Skeletal muscle satellite cell (primary cell): ENCODE results near the gene AMER3.

Source experiments
- H3K27me3 ChIP-seq: 2 replicates; pipeline ENCODE4 v1.7.0; 2013; ENCODE audit warnings: low read length; ENCODE audit not compliant: control insufficient read depth, insufficient read depth
- H3K36me3 ChIP-seq: 2 replicates; pipeline ENCODE4 v1.7.0; 2013; ENCODE audit warnings: mild to moderate bottlenecking, control low read depth, low read length; ENCODE audit not compliant: insufficient read depth
- H3K4me1 ChIP-seq: 2 replicates; pipeline ENCODE4 v1.7.0; 2013; ENCODE audit warnings: low read length; ENCODE audit not compliant: control insufficient read depth, insufficient read depth
- H3K4me2 ChIP-seq: 2 replicates; pipeline ENCODE4 v1.7.0; 2013; ENCODE audit warnings: mild to moderate bottlenecking, low read length
- H3K4me3 ChIP-seq: 2 replicates; pipeline ENCODE4 v1.7.0; 2013; ENCODE audit warnings: low read length
- H3K9ac ChIP-seq: 2 replicates; pipeline ENCODE4 v1.7.0; 2013; ENCODE audit warnings: mild to moderate bottlenecking, low read depth, low read length, moderate library complexity
- H3K9me3 ChIP-seq: replicated peaks from 2 replicates; pipeline ENCODE4 v1.7.0; 2013; ENCODE audit warnings: mild to moderate bottlenecking, control low read depth, low read length

AMER3 gene

DNA sequence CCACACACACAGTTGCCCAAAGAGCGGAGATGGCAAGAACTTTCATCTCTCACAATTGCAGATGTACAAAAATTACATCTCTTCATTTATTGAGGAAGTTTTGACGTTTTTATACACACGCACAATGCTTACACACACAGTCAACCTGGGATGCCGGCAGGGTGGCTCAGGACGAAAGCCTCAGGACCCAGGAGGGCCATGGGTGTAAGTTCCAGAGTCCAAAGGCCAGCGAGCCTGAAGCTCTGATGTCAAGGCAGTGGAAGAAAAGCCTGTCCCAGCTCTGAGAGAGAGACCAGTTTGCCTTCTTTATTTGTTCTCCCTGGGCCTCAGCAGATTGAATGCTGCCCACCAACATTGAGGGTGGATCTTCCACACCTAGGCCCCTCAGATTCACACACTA, 10.1 kb downstream of the AMER3 start:
- H3K4me2 ChIP-seq, result no peak overlapping the region
- H3K9ac ChIP-seq, result no peak overlapping the region
- peaks cover 10% of the 10 kb centered on the region for H3K9me3 ChIP-seq
- H3K4me3 ChIP-seq, result no peak overlapping the region
- no peaks in the 10 kb centered on the region for H3K36me3 ChIP-seq
- H3K27me3 ChIP-seq, result no peaks in the 10 kb centered on the region
- no peaks in the 10 kb centered on the region for H3K4me1 ChIP-seq

DNA sequence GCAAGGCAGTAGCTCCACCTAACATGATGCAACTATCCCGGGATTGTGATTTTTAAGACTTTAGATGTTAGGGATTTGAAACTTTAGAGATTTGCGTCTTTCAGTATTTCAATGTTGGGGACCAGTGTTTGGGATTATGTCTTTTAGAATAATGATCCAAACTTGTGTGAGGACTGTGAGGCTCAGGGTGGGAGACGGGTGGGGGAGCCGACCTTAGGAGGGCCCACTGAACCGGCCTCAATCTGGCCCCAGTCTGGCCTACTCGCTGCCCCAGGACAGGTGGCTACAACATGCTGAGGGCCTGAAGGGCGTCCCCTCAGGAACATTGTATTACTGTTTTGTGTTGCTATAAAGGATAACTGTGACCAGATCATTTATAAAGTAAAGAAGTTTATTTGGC, 10.7 kb downstream of the AMER3 start:
- no peak overlapping the region for H3K4me3 ChIP-seq
- peaks cover 9% of the 10 kb centered on the region for H3K9me3 ChIP-seq
- no peak overlapping the region for H3K4me2 ChIP-seq
- no peak overlapping the region for H3K9ac ChIP-seq
- no peaks in the 10 kb centered on the region for H3K36me3 ChIP-seq
- no peaks in the 10 kb centered on the region for H3K4me1 ChIP-seq
- no peaks in the 10 kb centered on the region for H3K27me3 ChIP-seq

- Histone ChIP-seq H3K9me3 (peaks cover 5% of the 10 kb centered on the region), H3K4me3 (no peak overlapping the region), H3K4me2 (no peak overlapping the region), H3K9ac (no peak overlapping the region), H3K27me3 (no peaks in the 10 kb centered on the region), H3K36me3 (no peaks in the 10 kb centered on the region), H3K4me1 (no peaks in the 10 kb centered on the region)
Observed at GRCh38 chr2:130766711-130767407, 11.5 kb downstream of the AMER3 start.

DNA sequence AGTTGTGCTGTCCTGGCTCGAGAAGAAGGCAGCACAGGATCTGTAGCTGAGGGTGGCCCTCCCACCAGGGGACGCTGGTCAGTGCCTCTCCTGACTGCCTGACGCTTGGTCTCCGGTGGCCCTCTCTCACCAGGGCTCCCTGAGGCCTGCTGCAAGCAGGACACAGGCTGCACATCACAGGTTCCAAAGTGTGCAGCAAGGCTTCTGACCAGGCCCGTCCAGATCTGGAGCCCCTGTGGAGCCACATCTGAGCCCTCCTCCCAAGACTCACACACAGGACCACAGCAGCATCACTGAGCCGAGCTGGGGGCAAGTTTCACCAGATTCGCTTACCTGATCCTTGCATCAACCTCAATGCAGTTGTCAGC, 12.1 kb downstream of the AMER3 start:
- H3K9me3 ChIP-seq, result peaks cover 2% of the 10 kb centered on the region
- no peak overlapping the region for H3K4me3 ChIP-seq
- H3K4me2 ChIP-seq, result no peak overlapping the region
- H3K36me3 ChIP-seq, result no peaks in the 10 kb centered on the region
- H3K27me3 ChIP-seq, result no peaks in the 10 kb centered on the region
- no peaks in the 10 kb centered on the region for H3K4me1 ChIP-seq
- no peak overlapping the region for H3K9ac ChIP-seq

DNA sequence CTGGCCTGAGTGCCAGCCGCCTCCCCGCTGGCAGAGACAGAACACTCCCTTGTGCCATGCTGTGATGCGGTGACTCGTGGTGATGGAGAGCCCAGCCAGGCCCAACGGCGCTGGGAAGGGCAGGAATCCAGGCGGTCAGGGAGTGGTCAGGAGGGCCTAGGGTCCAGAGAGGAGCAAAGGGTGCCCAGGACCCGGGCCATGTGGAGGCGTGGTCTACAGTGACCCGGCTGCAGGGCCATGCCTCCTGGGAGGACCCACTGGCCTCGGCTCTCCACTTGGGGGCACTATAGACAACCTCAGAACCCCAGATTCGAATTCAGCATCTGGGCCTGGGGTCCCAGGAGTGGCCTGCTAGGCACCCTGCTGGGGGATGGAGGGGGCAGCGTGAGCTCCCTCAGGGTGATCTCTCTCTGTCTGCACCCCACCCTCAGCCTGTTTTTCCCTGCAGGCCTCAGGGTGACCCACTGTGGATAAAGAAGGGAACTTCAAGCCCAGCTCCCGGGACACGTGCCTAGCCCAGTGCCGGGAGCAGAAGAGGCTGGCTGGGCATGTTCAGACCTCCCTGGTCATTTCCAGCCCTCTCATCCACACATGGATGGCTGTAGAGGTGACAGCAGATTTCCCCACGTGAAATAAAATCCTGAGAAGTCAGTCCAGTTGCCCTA, 13.0 kb downstream of the AMER3 start:
- peaks cover 2% of the 10 kb centered on the region for H3K9me3 ChIP-seq
- H3K9ac ChIP-seq, result no peak overlapping the region
- no peaks in the 10 kb centered on the region for H3K36me3 ChIP-seq
- no peaks in the 10 kb centered on the region for H3K4me1 ChIP-seq
- no peaks in the 10 kb centered on the region for H3K27me3 ChIP-seq
- H3K4me3 ChIP-seq, result no peak overlapping the region
- no peak overlapping the region for H3K4me2 ChIP-seq

- Histone ChIP-seq H3K4me1 (no peaks in the 10 kb centered on the region), H3K27me3 (no peaks in the 10 kb centered on the region), H3K36me3 (no peaks in the 10 kb centered on the region), H3K4me3 (no peak overlapping the region), H3K9me3 (peaks cover 2% of the 10 kb centered on the region), H3K4me2 (no peak overlapping the region), H3K9ac (no peak overlapping the region)
Observed at GRCh38 chr2:130769343-130769907, 14.1 kb downstream of the AMER3 start.

DNA sequence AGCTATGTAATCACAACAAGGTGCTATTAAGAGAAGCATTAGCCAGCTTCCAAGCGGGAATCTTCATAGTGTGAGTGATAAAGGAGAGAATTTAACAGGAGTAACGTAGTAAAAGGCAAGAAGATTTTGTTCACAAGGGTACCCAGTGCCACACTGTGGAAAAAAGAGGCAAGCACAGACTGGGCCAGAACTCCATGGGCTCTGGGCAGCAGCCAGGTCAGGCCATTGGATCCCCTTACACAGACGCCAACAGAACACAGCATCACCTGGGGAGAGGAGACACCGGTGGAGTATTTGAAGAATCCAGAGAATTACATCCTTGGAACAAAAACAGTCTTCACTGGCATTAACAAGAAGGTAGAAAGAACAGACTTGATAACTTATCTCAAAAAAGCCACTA, 21.2 kb downstream of the AMER3 start:
- Histone ChIP-seq H3K27me3 (no peaks in the 10 kb centered on the region), H3K4me2 (no peak overlapping the region), H3K9me3 (no peaks in the 10 kb centered on the region), H3K4me3 (no peak overlapping the region), H3K4me1 (no peaks in the 10 kb centered on the region), H3K9ac (no peak overlapping the region), H3K36me3 (no peaks in the 10 kb centered on the region)

DNA sequence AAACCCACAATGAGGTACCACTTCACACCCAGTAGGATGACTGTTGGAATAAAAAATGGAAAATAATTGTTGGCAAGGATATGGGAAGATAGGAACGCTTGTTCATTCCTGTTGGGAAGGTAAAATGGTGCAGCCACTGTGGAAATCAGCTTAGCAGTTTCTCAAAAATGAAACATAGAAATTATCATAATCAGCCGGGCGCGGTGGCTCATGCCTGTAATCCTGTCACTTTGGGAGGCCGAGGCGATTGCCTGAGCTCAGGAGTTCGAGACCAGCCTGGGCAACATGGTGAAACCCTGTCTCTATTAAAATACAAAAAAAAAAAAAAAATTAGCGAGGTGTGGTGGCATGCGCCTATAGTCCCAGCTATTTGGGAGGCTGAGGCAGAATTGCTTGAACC, 23.4 kb downstream of the AMER3 start:
- Histone ChIP-seq H3K27me3 (no peaks in the 10 kb centered on the region), H3K9me3 (no peaks in the 10 kb centered on the region), H3K9ac (no peak overlapping the region), H3K4me3 (no peak overlapping the region), H3K4me1 (no peaks in the 10 kb centered on the region), H3K4me2 (no peak overlapping the region), H3K36me3 (no peaks in the 10 kb centered on the region)

GRCh38 chr2:130785466-130786055, 30.2 kb downstream of the AMER3 start:
- H3K9ac ChIP-seq, result no peak overlapping the region
- H3K9me3 ChIP-seq, result no peaks in the 10 kb centered on the region
- H3K27me3 ChIP-seq, result no peaks in the 10 kb centered on the region
- H3K4me2 ChIP-seq, result no peak overlapping the region
- no peak overlapping the region for H3K4me3 ChIP-seq
- H3K36me3 ChIP-seq, result no peaks in the 10 kb centered on the region
- no peaks in the 10 kb centered on the region for H3K4me1 ChIP-seq

- no peaks in the 10 kb centered on the region for H3K27me3 ChIP-seq
- H3K9ac ChIP-seq, result no peak overlapping the region
- H3K9me3 ChIP-seq, result no peaks in the 10 kb centered on the region
- H3K4me3 ChIP-seq, result no peak overlapping the region
- H3K4me2 ChIP-seq, result no peak overlapping the region
- no peaks in the 10 kb centered on the region for H3K36me3 ChIP-seq
- H3K4me1 ChIP-seq, result no peaks in the 10 kb centered on the region
Observed at GRCh38 chr2:130786076-130786475, 30.7 kb downstream of the AMER3 start.

DNA sequence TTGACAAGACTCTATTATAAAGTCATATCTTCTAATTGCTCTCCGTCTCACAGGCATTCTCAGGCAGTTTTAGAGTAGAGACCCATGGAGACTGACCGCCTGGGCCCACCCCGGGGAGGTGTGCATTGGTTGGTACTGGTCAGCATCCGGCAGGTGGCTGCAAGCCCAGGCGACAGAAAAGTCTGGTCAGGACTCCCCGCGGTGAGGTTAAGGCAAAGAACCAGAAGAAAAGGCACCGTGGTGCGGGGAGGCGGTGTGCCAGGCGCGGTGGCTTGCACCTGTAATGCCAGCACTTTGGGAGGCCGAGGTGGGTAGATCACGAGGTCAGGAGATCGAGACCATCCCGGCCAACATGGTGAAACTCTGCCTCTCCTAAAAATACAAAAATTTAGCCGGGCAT, 32.5 kb downstream of the AMER3 start:
- Histone ChIP-seq H3K4me2 (no peak overlapping the region), H3K4me3 (no peak overlapping the region), H3K9ac (no peak overlapping the region), H3K27me3 (peaks cover 5% of the 10 kb centered on the region), H3K36me3 (no peaks in the 10 kb centered on the region), H3K4me1 (no peaks in the 10 kb centered on the region), H3K9me3 (no peaks in the 10 kb centered on the region)
